GM19324 (cell line): ENCODE data around the gene ST6GALNAC4.
A peak's percentile ranks its signal among the peaks of the same experiment; 100 is the strongest.

ENCODE experiments used
- ATAC-seq: cut with Tn5 transposase; IDR thresholded peaks from one replicate; pipeline ENCODE4 v1.9.1; 2021; ENCODE audit warnings: mild to moderate bottlenecking, moderate library complexity; ENCODE audit not compliant: unreplicated experiment, low FRiP score

ST6GALNAC4 gene

GRCh38 chr9:127916720-127917581 lies at the start of gene ST6GALNAC4:
Gene ST6GALNAC4, minus strand, starts transcription at chr9:127917041. Its CDS starts 622 bp downstream, at chr9:127916419.
- ATAC-seq: peak; percentile 78

DNA sequence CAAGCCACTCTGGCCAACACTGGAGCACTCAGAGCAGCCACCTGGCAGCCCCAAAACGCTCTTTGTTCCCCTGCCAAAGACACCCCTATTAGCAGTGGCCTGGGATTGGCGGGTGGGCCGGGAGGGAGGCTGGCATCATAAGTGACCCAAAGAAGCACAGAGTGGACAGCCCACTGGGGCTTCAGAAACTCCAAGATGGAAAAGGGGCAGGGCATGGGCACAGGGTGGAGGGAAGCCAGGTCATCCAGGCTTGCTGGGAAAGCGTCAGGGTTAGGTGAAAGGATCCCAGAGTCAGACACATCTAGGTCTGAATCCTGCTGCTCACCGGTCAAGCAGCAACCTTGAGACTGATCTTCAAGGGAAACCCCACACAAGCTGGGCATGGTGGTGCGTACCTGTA lies 49.1 kb upstream of the ST6GALNAC4 start:
- no peak for ATAC-seq

DNA sequence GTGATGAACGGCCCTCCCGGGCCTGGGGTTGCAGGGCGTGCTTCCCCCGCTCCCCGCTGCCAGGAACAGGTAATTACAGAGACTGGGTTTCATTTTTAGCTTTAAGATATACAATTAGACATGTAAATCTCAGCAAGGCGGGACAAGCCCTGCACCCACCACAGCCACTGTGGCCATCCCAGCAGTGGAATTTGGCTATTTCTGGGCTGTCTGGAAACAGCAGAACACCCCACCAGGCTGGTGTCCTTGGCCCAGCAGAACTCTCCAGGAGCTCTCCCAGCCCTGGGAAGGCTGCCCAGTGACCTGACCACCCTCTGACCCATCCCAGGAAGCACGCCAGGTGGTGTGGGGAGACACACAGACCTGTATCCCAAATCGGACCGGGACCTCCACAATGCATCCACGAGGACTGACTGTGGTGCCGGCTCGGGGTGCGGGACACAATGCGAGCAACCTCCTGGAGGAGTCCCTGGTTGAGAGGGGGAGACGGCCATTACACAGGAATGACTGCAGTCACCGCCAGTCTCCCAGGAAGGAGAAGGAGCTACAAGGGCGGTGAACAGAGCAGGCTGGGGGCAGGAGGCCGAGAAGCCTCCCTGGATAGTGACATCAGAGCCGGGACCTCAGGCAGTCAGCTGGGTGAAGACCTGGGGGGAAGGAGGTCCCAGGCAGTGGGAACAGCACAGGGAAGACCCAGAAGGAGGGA lies 46.7 kb upstream of the ST6GALNAC4 start:
- no peak for ATAC-seq

DNA sequence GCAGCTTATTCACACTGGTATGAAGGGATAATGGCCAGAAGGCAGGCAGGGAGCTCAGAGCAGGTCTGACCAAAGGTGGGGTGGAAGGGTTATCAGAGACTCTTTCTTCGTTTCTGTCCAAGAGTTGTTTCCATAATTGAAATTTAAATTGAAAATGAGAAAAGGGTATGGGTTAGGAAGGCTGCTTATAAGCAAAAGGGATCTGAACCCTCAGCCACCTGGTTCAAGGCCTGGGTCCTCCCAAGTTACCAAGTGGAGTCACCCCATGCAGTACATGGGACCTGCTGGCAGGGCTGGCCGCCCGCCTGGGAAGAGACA lies 46.2 kb upstream of the ST6GALNAC4 start:
- no peak for ATAC-seq

GRCh38 chr9:127962278-127962677 lies 45.4 kb upstream of the ST6GALNAC4 start:
- no peak for ATAC-seq

- no peak for ATAC-seq
These were observed 44.8 kb upstream of the ST6GALNAC4 start for GRCh38 chr9:127961613-127962155.

DNA sequence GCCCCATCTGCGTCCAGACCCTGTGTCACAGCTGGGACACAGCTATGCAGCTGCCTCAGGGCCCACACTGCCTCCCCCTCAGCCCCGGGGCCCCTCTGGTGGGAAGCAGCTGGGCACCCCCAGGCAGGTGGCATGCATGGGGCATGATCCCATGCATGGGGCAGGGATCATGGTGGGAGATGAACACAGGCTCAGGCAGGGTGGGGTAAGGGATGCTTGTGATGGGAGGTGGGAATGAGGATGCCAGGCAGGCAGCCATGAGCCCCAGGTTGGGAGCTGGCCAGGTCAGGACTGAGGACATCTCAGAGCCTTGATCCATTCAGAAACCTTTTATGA lies 44.3 kb upstream of the ST6GALNAC4 start:
- ATAC-seq: no peak

DNA sequence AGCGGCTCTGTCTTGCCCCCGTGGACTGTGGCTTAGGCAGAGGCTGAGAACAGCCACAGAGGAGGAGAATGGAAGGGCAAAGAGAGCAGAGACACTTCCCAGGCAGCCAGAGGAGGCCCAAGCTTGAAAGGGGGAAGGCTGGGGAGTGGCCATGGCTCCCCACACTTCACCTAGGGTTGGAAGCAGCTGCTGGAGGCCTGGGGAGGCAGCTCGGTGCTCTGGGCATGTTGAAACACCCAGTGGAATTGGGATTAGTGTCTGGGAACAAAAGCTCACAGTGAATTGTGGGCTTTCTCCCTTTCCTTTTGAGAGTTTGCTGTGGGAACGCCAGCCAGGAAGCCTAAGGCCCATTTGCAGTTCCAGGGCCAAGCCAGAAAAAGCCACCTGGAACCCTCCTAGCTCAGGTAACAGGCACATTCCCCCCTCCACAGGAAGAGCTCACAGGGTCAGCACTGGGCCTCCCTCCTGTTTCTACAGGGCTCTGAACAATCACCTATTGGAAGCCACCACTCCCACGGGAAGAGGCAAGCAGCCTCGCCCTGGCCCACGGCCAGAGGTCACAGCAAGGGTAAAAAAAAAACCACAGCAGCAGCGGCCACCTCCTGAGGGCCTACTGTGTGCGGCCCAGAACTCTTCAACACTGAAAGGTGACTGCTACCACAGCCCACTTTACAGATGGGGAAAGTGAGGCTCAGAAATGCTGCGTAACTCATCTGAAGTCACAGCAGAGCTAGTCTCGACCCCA lies 43.7 kb upstream of the ST6GALNAC4 start:
- ATAC-seq: no peak

DNA sequence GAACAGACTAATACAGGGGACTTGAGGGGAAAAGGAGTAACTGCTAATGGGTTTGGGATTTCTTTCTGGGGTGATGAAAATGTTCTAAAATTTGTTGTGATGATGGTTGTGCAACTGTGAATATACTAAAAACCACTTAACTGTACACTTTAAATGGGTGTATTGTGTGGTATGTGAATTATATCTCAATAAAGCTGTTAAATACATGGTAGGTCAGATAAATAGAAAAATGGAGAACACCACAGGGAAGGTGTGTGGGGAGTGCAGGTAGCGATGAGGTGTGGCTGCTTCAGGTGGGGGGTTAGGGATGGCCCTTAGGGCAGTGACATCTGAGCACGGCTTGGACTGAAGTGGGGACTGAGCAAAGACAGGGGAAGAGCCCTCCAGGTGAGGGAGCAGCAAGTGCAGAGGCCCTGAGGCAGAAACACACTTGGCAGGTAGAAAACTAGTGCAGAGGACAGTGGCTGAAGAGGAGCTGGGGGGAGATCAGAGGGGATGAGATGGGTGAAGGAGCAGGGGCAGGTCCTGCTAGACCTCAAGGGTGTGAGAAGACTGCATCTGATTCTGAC lies 43.1 kb upstream of the ST6GALNAC4 start:
- no peak for ATAC-seq

- ATAC-seq: no peak
These were observed 42.6 kb upstream of the ST6GALNAC4 start for GRCh38 chr9:127959398-127959797.

GRCh38 chr9:127958728-127959127 lies 41.9 kb upstream of the ST6GALNAC4 start:
- no peak for ATAC-seq

DNA sequence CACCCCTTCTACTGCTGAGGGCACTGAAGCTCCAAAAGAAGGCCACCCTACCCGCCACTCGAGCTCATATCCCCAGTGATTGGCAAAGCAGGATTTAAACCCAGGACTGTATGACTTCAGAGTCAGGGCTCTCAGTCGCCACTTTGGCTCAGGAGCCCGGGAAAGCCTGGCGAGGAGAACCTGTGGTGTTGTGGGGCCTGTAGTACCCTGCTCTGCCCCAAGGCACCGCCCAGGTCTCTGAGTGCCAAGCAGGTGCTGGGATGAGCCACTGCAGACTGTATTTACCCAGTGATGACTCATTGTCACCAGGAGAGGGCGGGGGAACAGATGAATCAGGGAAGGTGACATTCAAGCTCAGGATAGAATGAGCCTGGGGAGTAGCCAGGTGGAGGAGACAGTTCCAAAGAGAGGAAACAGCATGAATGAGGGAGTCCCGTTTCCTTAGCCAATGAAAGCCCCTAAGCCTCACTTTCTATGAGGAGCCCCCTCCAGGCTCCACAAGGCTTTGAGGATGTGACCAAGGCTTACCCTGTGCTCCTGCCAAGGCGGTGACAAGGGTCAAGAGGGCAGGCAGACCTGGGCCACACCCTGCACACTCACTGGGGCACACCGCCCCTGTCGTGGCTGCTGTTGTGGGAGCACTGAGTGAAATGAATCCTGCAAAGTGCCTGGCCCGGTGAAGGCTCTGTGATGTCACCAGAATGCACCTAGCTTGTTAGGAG lies 38.6 kb upstream of the ST6GALNAC4 start:
- ATAC-seq: no peak

- no peak for ATAC-seq
These were observed 38.0 kb upstream of the ST6GALNAC4 start for GRCh38 chr9:127954831-127955293.

- no peak for ATAC-seq
These were observed 37.1 kb upstream of the ST6GALNAC4 start for GRCh38 chr9:127953768-127954505.

GRCh38 chr9:127953154-127953553 lies 36.3 kb upstream of the ST6GALNAC4 start:
- ATAC-seq: no peak

DNA sequence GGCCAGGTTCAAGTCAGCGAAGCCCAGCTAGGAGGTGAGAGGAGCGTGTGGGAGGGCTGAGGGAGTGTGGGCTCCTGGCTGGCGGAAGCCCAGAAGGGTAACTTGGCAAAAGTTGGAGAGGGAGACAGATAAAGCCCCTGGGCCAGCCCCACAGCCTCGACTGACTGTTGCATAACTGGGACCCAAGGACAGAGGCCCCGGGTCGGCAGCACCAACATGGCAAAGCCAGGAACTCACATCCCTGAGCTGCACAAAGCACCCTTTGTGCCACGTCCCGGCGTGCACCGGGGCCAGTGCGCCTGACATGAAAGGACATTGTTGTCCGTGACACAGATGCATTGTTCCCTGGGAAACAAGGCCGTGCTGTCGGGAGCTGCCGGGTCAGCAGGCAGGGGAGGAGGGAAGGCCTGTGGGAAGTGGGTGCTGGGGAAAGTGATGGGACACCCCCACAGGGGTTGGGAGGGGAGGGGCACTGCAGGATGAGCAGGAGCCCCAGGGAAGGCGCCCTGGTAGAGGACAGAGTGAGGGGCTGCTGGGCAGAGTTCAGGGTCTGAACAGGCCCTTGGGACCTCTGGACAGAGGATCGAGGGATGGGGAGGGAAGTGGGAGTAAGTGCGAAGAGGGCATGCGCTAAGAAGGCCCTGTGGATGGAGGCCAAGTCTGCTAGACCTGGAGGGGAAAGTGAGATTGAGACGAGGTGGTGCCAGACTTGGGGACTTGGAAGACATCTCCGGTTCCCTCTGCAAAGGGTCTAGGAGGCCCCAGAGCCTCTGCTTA lies 33.9 kb upstream of the ST6GALNAC4 start:
- no peak for ATAC-seq

DNA sequence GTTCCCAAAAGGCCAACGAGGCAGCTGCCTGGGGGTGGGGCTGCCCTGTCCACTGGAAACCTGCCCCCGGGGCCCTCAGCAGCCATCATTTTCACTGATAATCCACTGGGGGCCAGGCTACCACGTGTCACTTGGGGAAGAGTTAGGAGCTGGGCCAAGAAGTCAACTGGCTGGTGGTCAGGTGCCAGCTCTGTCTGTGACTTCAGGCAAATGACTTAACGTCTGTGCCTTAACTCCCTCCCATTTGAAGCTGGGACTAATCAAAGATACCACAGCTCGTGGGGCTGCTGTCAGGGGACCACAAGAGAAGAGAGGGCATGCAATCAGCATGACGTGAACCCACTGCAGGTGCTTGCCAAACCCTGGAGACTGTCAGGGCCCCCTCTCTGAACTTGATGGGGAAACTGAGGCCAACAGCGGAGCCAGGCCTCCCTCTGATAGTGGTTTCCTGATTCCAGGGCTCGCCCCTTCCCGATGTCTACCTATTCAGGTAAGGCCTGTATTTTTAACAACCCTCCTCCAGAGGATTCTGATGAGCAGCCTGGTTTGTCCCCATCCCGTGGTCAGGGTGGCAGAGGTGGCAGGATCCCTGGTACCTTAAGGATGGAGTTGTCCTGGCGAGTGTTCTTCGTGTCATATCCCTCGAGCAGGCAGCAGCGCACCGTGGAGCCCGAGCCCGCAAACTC lies 33.1 kb upstream of the ST6GALNAC4 start:
- ATAC-seq: no peak
